GM21390 (cell line): ENCODE results near the gene CCDC134.
"Not testable (repeated sequence)": the region's sequence is repeated elsewhere in the genome, so short reads cannot be mapped to it uniquely, and the experiment has no call there.

Experiments used
- ATAC-seq: cut with Tn5 transposase; IDR thresholded peaks from one replicate; pipeline ENCODE4 v1.9.1; 2021; ENCODE audit not compliant: unreplicated experiment

Gene CCDC134

GRCh38 chr22:41822317-41823057 lies 22.0 kb downstream of the CCDC134 start:
- ATAC-seq = no peak

DNA sequence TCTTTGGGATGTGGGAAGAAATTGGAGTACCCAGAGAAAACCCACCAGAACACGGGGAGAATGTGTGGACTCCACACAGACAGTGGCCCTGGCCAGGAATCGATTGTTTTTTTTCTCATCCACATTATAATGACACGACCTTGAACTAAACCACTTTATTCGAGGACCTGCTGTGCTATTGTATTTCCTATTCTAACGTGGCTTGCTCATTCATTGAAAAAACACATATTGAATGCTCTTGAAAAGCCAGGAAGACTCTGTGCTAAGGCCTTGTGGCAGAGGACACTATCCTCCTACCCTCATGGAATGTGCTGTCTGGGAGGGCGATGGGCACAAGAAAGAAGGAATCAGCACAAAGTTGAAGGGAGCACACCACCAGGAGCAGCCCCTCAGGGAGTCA lies 23.3 kb downstream of the CCDC134 start:
- no peak for ATAC-seq

DNA sequence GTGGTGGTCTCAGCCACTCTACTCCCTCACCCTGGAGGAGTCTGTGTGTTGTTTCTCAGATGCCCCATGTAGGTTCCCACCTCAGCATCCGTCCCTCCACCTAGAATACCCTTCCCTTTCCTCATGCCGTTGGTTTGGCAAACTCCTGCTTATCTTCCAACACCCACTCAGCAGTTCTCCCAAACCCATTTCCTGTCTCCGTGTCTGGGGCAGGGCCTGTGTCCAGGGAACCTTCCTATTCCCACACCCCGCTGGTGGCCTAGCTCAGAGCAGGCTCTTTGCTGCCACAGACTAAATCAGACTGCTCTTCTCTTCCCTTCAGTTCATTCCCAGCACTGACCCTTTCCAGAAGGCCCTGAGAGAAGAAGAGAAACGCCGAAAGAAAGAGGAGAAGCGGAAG lies 24.9 kb downstream of the CCDC134 start:
- no peak for ATAC-seq

GRCh38 chr22:41826021-41826420 lies 25.5 kb downstream of the CCDC134 start:
- ATAC-seq = no peak

- no peak for ATAC-seq
Observed at GRCh38 chr22:41826430-41827383, 26.2 kb downstream of the CCDC134 start.

DNA sequence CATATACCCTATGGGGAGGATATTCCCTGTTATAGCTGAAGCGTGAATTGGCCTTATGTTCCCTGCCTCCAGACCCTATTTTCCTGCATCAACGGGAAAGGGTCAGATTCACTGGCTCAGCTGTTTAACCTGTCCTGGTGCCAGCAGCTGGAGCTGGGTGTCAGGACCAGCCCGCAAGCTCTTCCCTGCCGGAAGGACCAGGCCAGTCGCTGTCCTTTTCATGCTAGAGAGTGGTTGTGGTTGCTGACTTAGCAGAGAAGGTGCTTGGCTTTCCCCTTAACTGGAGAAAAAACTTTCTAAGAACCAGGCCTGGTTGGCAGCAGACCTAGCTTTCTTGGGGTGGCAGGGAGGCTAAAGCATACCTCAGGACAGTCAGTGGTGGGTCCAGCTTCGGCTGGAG lies 27.2 kb downstream of the CCDC134 start:
- ATAC-seq = no peak

GRCh38 chr22:41828516-41828915 lies 28.0 kb downstream of the CCDC134 start:
- ATAC-seq = no peak

GRCh38 chr22:41830174-41830573 lies 29.7 kb downstream of the CCDC134 start:
- no peak for ATAC-seq

DNA sequence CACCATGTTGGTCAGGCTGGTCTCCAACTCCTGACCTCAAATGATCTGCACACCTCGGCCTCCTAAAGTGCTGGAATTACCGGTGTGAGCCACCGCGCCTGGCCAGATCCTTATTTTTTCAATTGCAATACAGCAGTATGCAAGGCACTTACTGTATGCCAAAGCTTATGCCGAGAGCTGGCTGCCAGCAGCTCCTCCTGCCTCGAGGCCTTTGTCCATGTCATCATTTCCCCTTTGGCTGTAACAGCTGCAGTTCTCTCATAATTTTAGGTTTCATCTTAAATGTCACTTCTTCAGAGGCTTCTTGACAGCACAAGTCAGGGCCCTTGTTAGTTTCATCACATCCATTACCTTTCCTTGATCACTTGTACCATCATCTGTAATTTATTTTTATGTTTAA lies 30.9 kb downstream of the CCDC134 start:
- no peak for ATAC-seq

- ATAC-seq = peak; percentile 3
Observed at GRCh38 chr22:41831828-41832552, 31.5 kb downstream of the CCDC134 start.

- peak; percentile 80 for ATAC-seq
Observed at GRCh38 chr22:41832553-41833368, 32.3 kb downstream of the CCDC134 start, which contains the start of gene SREBF2. Gene SREBF2, plus strand, starts transcription at chr22:41833105. Its CDS starts 166 bp downstream, at chr22:41833271.

DNA sequence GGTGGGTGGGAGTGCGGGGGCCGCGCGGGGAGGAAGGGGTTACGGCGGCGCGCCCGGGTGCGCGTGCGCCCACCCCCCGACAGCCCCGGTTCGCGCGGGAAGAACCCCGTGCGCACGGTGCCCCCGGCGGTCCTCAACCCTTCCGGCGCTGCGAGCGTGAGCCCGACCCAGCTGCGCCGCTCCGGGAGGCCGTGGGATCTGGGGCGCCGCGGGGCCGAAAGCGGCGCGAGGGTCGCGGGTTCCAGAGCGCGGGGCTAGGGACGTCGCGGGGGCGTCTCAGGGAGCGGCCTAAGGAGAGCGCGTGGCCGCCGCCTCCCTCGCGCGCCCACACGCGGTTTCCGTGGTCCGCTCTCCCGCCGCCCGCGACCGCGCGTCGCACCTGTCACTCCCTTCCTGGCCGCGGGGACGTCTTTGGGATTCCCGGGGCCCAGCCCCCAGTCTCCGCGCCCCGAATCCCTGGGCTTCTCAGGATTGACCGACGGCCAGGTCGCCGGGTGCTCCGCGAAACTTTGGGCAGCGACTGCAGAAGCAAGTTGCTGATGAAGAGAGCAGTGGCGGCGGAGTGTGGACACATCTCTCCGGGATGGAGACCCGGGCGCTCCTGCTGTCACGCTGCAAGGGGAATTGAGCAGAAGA lies 33.0 kb downstream of the CCDC134 start:
- ATAC-seq = peak; percentile 14

DNA sequence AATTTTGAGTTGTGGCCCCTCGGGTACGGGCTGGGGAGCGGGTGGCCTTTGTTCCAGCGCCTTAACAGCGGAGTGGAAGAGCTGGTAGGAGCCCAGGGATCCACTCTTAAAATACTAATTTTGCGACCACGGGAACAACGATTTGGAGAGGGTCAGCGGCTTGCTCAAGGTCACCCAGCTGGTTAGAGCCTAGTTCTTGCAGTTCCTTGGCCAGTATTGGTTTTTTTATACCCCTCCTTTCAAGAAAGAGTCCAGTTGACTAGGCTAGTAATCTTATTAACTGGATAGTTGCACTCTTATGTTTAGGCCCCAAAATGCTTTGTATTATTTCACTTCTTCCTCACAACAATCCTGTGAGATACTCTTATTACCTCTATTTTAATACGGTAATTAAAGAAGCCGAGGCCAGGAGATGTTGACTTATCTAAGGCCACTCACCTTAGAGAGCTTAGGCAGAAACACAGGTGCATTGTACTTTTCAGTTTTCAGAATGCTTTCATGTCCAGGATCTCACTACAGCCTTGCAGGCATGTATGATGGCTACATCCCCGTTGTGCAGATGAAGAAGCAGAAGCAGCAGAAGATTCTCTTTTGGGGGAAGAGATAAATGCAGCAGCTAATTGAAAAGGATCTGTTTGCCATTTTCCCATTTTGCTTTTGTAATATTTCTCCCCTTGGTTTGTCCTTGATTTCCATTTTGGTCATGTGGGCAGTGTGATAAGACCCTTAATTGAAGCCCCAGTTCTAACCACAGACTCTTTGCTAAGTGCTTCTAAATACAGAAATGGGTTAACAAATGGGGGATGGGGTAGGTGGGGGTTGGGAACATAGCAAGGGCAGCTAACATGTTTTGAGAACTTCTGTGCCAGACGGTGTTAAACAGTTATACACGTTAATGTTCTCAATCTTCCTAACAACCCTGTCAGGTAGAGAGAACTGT lies 33.8 kb downstream of the CCDC134 start:
- ATAC-seq = no peak

- ATAC-seq = not testable (repeated sequence)
Observed at GRCh38 chr22:41835462-41835861, 35.0 kb downstream of the CCDC134 start.

- no peak for ATAC-seq
Observed at GRCh38 chr22:41836551-41836950, 36.1 kb downstream of the CCDC134 start.

DNA sequence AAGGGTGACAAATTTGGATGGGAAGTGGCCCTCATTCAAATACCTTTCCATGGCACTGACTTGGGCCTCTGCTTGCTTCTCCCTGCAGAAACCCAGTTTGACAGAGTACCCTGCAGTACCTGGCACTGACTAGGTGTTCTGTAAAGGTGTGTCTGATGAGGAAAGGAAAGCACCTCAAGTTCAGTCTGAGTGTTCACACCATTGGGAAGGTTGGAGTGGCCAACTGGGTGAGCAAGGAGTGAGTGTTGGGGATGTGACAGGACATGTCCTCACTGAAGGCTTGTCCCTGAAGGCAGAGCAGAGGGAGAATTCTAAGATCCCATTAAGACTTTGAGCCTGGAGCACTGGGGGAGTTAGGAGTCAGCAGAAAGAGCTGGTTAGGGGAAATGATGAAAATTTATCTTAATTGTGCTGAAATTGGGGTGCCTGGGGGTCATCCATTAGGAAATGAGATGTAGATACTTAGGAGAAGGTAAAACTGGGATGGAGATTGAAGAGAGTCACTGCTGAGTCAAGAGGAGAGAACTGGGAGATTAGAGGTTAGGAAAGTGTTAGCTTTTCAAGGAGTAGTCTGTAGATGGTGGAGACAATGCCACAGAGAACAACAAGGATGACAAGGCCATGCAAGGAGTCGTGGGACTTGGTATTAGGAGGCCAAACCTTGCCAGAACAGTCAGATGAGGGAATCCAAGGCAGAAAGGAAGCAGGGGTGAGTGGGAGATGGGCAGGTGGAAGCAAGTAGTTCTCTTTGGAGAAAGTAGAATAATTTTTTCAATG lies 38.6 kb downstream of the CCDC134 start:
- no peak for ATAC-seq

GRCh38 chr22:41840216-41840615 lies 39.7 kb downstream of the CCDC134 start:
- no peak for ATAC-seq

- no peak for ATAC-seq
Observed at GRCh38 chr22:41841085-41841712, 40.7 kb downstream of the CCDC134 start.
